HEK293 (cell line): ENCODE results near the gene BICRA.

Source experiments
- CTCF ChIA-PET: fragments of 350-600 bp; formaldehyde crosslinking; extraction: SDS; loops from one replicate; lab custom pipeline; 2021; ENCODE audit warnings: antibody characterized with exemption; lab: Yijun Ruan, JAX
- POLR2A ChIA-PET: fragments of 300-600 bp; formaldehyde crosslinking; extraction: SDS; loops from one replicate; lab custom pipeline; 2020; ENCODE audit warnings: antibody characterized with exemption, inconsistent platforms; lab: Yijun Ruan, JAX
- H3K27ac ChIP-seq: fragments of 200-500 bp; sonication (Bioruptor generic); 2 replicates; pipeline ENCODE4 v1.5.1; 2014; ENCODE audit warnings: low read depth, low read length, control low read depth, inconsistent platforms; ENCODE audit errors: extremely low read depth
- H3K36me3 ChIP-seq, 2 experiments: fragments of 200-500 bp in 1 of 2; sonication (Bioruptor generic) in 1 of 2; 1 replicate in 1 of 2; 2 replicates in 1 of 2; pipeline ENCODE4 v1.5.1; 2014 to 2017; ENCODE audit warnings: inconsistent platforms in 2 of 2, low read length in 2 of 2; ENCODE audit not compliant: control insufficient read depth in 2 of 2, insufficient read depth in 1 of 2
- H3K4me1 ChIP-seq: fragments of 200-500 bp; sonication (Bioruptor generic); 2 replicates; pipeline ENCODE4 v1.5.1; 2014; ENCODE audit warnings: mild to moderate bottlenecking, low read length, inconsistent platforms; ENCODE audit not compliant: control insufficient read depth, insufficient read depth
- H3K4me3 ChIP-seq: 2 replicates; pipeline ENCODE4 v1.5.1; 2011; ENCODE audit warnings: low read depth, mild to moderate bottlenecking, control low read depth, low read length, moderate library complexity
- H3K9me3 ChIP-seq: fragments of 200-500 bp; sonication (Bioruptor generic); 2 replicates; pipeline ENCODE4 v1.5.1; 2014; ENCODE audit warnings: low read depth, low read length, inconsistent platforms; ENCODE audit not compliant: control insufficient read depth, insufficient read depth
- PATZ1 ChIP-seq: fragments of 450-650 bp; formaldehyde crosslinking; IDR thresholded peaks from 2 replicates; pipeline ENCODE4 v1.5.1; 2016; ENCODE audit warnings: missing biosample characterization, missing genetic modification characterization
- PRDM4 ChIP-seq: fragments of 450-650 bp; formaldehyde crosslinking; IDR thresholded peaks from 2 replicates; pipeline ENCODE4 v1.5.1; 2017; ENCODE audit warnings: missing biosample characterization, missing genetic modification characterization
- SP7 ChIP-seq: fragments of 450-650 bp; formaldehyde crosslinking; IDR thresholded peaks from 2 replicates; pipeline ENCODE4 v1.5.1; 2016; ENCODE audit warnings: missing biosample characterization, missing genetic modification characterization
- ZBTB11 ChIP-seq: fragments of 450-650 bp; formaldehyde crosslinking; conservative IDR thresholded peaks from 2 replicates; pipeline ENCODE4 v1.5.1; 2016; ENCODE audit warnings: low read depth, missing biosample characterization, missing genetic modification characterization
- ZBTB7A ChIP-seq: fragments of 450-650 bp; formaldehyde crosslinking; IDR thresholded peaks from 2 replicates; pipeline ENCODE4 v1.5.1; 2016; ENCODE audit warnings: low read depth, missing biosample characterization, missing genetic modification characterization
- ZBTB8A ChIP-seq: fragments of 450-650 bp; formaldehyde crosslinking; IDR thresholded peaks from 2 replicates; pipeline ENCODE4 v1.5.1; 2016; ENCODE audit warnings: missing biosample characterization, missing genetic modification characterization
- ZNF214 ChIP-seq: fragments of 450-650 bp; formaldehyde crosslinking; IDR thresholded peaks from 2 replicates; pipeline ENCODE4 v1.5.1; 2017; ENCODE audit warnings: missing biosample characterization, mild to moderate bottlenecking, missing genetic modification characterization, borderline replicate concordance
- ZNF248 ChIP-seq: fragments of 450-650 bp; formaldehyde crosslinking; IDR thresholded peaks from 2 replicates; pipeline ENCODE4 v1.5.1; 2017; ENCODE audit warnings: missing biosample characterization, missing genetic modification characterization
- ZNF266 ChIP-seq: fragments of 450-650 bp; formaldehyde crosslinking; IDR thresholded peaks from 2 replicates; pipeline ENCODE4 v1.5.1; 2016; ENCODE audit warnings: missing biosample characterization, missing genetic modification characterization, low read depth
- ZNF362 ChIP-seq: fragments of 450-650 bp; formaldehyde crosslinking; IDR thresholded peaks from 2 replicates; pipeline ENCODE4 v1.5.1; 2016; ENCODE audit warnings: missing biosample characterization, missing genetic modification characterization
- ZNF37A ChIP-seq: fragments of 450-650 bp; IDR thresholded peaks from 2 replicates; pipeline ENCODE4 v1.5.1; 2018; ENCODE audit warnings: missing biosample characterization, missing genetic modification characterization
- ZNF391 ChIP-seq: fragments of 450-650 bp; formaldehyde crosslinking; IDR thresholded peaks from 2 replicates; pipeline ENCODE4 v1.5.1; 2016; ENCODE audit warnings: low read depth, missing biosample characterization, missing genetic modification characterization, borderline replicate concordance
- ZNF416 ChIP-seq: fragments of 450-650 bp; formaldehyde crosslinking; IDR thresholded peaks from 2 replicates; pipeline ENCODE4 v1.5.1; 2016; ENCODE audit warnings: missing biosample characterization, missing genetic modification characterization
- ZNF510 ChIP-seq: fragments of 450-650 bp; formaldehyde crosslinking; IDR thresholded peaks from 2 replicates; pipeline ENCODE4 v1.5.1; 2018; ENCODE audit warnings: mild to moderate bottlenecking, missing genetic modification characterization, missing biosample characterization; ENCODE audit not compliant: insufficient replicate concordance
- ZNF624 ChIP-seq: fragments of 450-650 bp; formaldehyde crosslinking; IDR thresholded peaks from 2 replicates; pipeline ENCODE4 v1.5.1; 2017; ENCODE audit warnings: missing biosample characterization, missing genetic modification characterization
- ZNF837 ChIP-seq: fragments of 450-650 bp; formaldehyde crosslinking; IDR thresholded peaks from 2 replicates; pipeline ENCODE4 v1.5.1; 2016; ENCODE audit warnings: missing biosample characterization, missing genetic modification characterization

The BICRA gene

GRCh38 chr19:47657719-47658118 is 48.8 kb downstream of the BICRA start:
- Histone ChIP-seq H3K9me3 (no peaks in the 10 kb centered on the region), H3K4me1 (peaks cover 3% of the 10 kb centered on the region), H3K36me3 (peaks cover 8 to 15% of the 10 kb centered on the region in 2 experiments; a peak in 2 of 3 replicates), H3K4me3 (no peak overlapping the region)
- POLR2A ChIA-PET, result no interaction called here
- TF ChIP-seq PRDM4 (tag by site-specific recombination) (no peak), ZNF266 (tag by site-specific recombination) (no peak)
- TF ChIP-seq, all 188 proteins: peak for 0
- CTCF ChIA-PET, result no interaction called here
- H3K27ac ChIP-seq, result no peak overlapping the region

GRCh38 chr19:47658431-47659348 is 49.8 kb downstream of the BICRA start:
- Histone ChIP-seq H3K9me3 (no peaks in the 10 kb centered on the region), H3K36me3 (peaks cover 6 to 9% of the 10 kb centered on the region in 2 experiments; a peak in 2 of 3 replicates), H3K4me3 (no peak overlapping the region), H3K27ac (no peak overlapping the region), H3K4me1 (peaks cover 5% of the 10 kb centered on the region)
- POLR2A ChIA-PET, result interaction anchor here (1.2 to 1.3 kb wide), 2 partner anchors 9 to 10 kb away, joined by 3 to 4 read pairs; no protein-coding TSS in a partner anchor
- TF ChIP-seq ZBTB11 (tag by site-specific recombination) (no peak), ZNF362 (tag by site-specific recombination) (0 out of 2 replicates have a peak, but pooled peaks have one; percentile 19)
- CTCF ChIA-PET, result interaction anchor here (0.6 to 1.0 kb wide), 5 partner anchors 9 to 231 kb away, joined by 3 to 4 read pairs (median 3); no protein-coding TSS in a partner anchor

GRCh38 chr19:47660435-47660832 is 51.5 kb downstream of the BICRA start:
- Histone ChIP-seq H3K4me3 (no peak overlapping the region), H3K4me1 (peaks cover 12% of the 10 kb centered on the region), H3K27ac (no peak overlapping the region)
- TF ChIP-seq ZNF214 (no peak), ZBTB8A (tag by site-specific recombination) (no peak), ZNF510 (tag by site-specific recombination) (no peak), ZNF837 (tag by site-specific recombination) (no peak), ZNF248 (tag by site-specific recombination) (no peak), SP7 (tag by site-specific recombination) (no peak), ZBTB7A (tag by site-specific recombination) (no peak), ZNF624 (tag by site-specific recombination) (no peak), PATZ1 (tag by site-specific recombination) (no peak), ZNF416 (tag by site-specific recombination) (no peak), ZNF391 (tag by site-specific recombination) (no peak), ZNF37A (no peak)
- TF ChIP-seq, all 188 proteins: peak for 0
- POLR2A ChIA-PET, result no interaction called here
- H3K36me3 ChIP-seq, result peaks cover 3% of the 10 kb centered on the region in 2 experiments; a peak in 2 of 3 replicates
- no peaks in the 10 kb centered on the region for H3K9me3 ChIP-seq
- CTCF ChIA-PET, result interaction anchor here (0.7 to 1.0 kb wide), 2 partner anchors 40 to 928 kb away, joined by 3 read pairs; no protein-coding TSS in a partner anchor
